HG02571 (cell line): ENCODE measurements around the gene MRGPRE.
"Not testable (repeated sequence)": the region's sequence is repeated elsewhere in the genome, so short reads cannot be mapped to it uniquely, and the experiment has no call there.

Source experiments
- ATAC-seq: cut with Tn5 transposase; IDR thresholded peaks from one replicate; pipeline ENCODE4 v1.9.1; 2021; ENCODE audit warnings: mild to moderate bottlenecking, moderate library complexity; ENCODE audit not compliant: unreplicated experiment

The MRGPRE gene

GRCh38 chr11:3231851-3232744, at the start of gene MRGPRE:
MRGPRE (minus strand) TSS chr11:3232417; CDS start chr11:3228799, 3,618 bp downstream.
- no peak for ATAC-seq

- ATAC-seq, result not testable (repeated sequence)
These were observed 48.9 kb upstream of the MRGPRE start for GRCh38 chr11:3281146-3281545.

GRCh38 chr11:3280662-3281061, 48.4 kb upstream of the MRGPRE start:
- ATAC-seq, result not testable (repeated sequence)

GRCh38 chr11:3278922-3279321, 46.7 kb upstream of the MRGPRE start:
- not testable (repeated sequence) for ATAC-seq

GRCh38 chr11:3273629-3274028, 41.4 kb upstream of the MRGPRE start:
- not testable (repeated sequence) for ATAC-seq

GRCh38 chr11:3262548-3262947, 30.3 kb upstream of the MRGPRE start:
- not testable (repeated sequence) for ATAC-seq

GRCh38 chr11:3261831-3262230, 29.6 kb upstream of the MRGPRE start:
- not testable (repeated sequence) for ATAC-seq

GRCh38 chr11:3257509-3257908, 25.3 kb upstream of the MRGPRE start:
- not testable (repeated sequence) for ATAC-seq

- not testable (repeated sequence) for ATAC-seq
These were observed 23.0 kb upstream of the MRGPRE start for GRCh38 chr11:3255241-3255640.

- ATAC-seq, result not testable (repeated sequence)
These were observed 22.6 kb upstream of the MRGPRE start for GRCh38 chr11:3254773-3255172.

- ATAC-seq, result no peak
These were observed 12.9 kb upstream of the MRGPRE start for GRCh38 chr11:3245071-3245470.

GRCh38 chr11:3243880-3244279, 11.7 kb upstream of the MRGPRE start:
- ATAC-seq, result no peak

- no peak for ATAC-seq
These were observed 4.9 kb upstream of the MRGPRE start for GRCh38 chr11:3237119-3237518.

GRCh38 chr11:3234846-3235245, 2.6 kb upstream of the MRGPRE start:
- ATAC-seq, result no peak

- ATAC-seq, result no peak
These were observed 739 bp upstream of the MRGPRE start for GRCh38 chr11:3232956-3233355.

- ATAC-seq, result no peak
These were observed 717 bp downstream of the MRGPRE start for GRCh38 chr11:3231550-3231850.

GRCh38 chr11:3230636-3231549, 1.3 kb downstream of the MRGPRE start:
- ATAC-seq, result no peak

GRCh38 chr11:3229673-3230630, 2.3 kb downstream of the MRGPRE start:
- no peak for ATAC-seq

- no peak for ATAC-seq
These were observed 3.8 kb downstream of the MRGPRE start for GRCh38 chr11:3228445-3228829.

- ATAC-seq, result no peak
These were observed 4.4 kb downstream of the MRGPRE start for GRCh38 chr11:3227568-3228444.
